GM21515 (cell line): ENCODE data around the gene NDRG3.
A peak's percentile ranks its signal among the peaks of the same experiment; 100 is the strongest.
"Not testable (repeated sequence)": the region's sequence is repeated elsewhere in the genome, so short reads cannot be mapped to it uniquely, and the experiment has no call there.

Experiments used
- ATAC-seq: cut with Tn5 transposase; IDR thresholded peaks from one replicate; pipeline ENCODE4 v1.9.1; 2021; ENCODE audit not compliant: unreplicated experiment

NDRG3 gene

DNA sequence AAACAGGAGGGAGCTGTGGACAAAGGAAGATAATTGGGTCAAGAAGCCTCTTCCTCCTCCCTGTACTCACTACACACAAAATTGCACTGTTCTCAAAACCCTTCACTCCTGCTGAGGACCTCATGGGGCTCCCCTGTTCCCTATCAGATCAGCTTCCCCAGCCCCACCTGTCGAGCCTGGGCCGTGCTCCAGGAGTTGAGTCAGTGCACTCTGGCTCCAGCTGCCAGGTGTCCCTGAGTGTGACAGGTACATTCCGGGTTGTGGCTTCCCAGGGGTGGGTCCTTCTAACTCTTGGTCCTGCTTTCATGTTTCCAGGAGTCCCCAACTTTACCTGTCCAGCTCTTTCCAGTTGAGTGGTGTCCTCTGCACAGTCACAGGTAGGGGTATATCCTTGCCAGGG lies 131.9 kb downstream of the NDRG3 start:
- no peak for ATAC-seq

DNA sequence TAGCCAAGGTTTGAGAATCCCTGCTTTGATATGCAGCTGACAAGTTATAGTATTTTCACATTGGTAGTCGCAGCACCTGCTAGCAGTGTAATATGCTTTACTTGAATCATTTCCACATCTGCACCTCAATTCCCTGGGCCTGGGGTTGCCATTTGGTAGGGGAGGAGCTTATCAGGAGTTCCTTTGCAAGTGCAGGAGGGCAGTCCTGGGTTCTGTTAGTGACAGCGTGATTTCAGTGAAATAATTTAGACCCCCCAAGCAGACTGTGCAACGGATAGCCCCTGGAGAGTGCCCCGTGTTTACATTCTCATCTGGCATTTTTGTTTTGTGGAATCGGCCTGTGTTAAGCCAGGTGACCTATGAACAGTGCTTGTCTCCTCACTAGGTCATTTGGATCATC lies 134.3 kb downstream of the NDRG3 start:
- ATAC-seq, result no peak

DNA sequence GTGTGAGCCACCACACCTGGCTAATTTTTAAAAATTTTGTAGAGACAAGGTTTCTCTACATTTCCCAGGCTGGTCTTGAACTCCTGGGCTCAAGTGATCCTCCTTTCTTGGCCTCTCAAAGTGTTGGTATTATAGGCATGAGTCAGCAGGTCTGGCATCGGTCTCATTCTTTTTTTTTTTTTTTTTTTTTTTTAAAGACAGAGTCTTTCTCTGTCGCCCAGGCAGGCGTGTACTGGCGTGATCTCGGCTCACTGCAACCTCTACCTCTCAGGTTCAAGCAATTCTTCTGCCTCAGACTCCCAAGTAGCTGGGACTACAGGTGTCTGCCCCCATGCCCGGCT lies 137.5 kb downstream of the NDRG3 start:
- ATAC-seq, result not testable (repeated sequence)

DNA sequence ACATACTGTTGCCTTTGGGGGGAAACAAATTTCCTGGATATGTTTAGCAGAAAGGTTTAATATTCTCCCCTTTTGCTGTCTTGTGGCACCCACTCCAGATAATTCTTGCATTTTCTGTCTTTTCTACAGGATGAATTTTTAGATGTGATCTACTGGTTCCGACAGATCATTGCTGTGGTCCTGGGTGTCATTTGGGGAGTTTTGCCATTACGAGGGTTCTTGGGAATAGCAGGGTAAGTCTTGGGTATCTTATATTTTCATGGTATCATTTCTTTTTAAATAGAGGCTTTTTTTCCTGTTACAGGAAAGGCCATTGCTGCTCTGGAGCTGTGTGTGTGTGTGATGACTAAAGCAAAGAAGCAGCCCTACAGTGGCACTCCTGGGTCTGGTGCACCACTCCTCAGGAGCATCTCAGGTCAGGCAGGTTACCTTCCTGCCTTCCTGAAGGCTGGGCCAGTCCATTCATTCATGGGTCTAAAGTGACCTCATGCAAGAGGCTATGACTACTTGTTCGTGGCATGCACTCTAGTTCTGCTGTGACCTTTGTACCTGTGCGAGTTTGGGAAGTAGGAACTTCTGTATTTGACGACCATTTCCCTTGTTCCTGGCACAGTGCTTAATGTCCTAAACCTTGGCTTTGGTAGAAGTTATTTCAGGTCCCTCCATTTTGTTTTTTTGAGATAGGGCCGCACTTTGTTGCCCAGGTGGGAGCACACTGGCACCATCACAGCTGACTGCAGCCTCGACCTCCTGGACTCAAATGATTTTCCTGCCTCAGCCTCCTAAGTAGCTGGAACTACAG lies 138.1 kb downstream of the NDRG3 start:
- no peak for ATAC-seq

DNA sequence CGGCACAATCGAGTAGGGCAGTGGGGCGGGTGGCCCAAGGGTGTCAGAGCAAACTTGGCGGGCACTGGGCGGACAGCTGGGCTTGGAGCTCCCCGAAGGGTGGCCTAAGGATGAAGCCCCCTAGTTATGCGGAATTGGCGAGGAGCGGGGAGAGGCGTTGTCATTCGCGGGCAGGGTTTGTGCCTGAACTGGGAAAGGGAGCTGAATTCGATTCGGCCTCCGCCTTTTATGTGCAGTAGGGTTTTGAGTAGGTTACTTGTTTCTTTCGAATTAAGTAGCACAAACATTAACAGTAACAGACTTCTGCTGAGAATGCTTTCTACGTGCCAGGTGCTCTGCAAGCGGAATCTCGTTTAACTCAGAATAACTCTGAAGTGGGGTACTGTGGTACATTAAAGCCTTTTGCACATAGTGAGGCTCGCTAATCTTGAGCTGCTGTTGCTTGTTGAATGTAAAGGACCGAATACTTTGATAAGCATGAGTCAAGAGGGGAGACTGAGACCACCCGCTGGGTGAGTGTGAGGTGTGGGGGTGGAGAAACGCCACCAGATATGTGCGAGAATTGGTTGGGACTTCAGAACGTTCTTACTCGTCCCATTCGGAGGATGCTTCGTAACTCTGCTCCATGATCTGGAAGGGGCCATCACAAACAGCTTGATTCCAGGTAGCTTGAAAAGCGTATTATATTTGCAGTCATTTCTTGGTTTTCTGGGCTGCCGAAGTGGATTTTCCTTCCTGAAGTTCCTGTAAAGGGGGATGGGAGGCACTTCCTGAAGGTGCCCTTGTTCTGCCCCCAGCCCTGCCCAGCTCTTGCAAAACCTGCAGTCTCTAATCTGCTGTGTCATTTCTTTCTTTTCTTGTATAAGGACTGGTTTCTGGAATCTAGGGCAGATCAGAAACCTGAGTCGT lies 139.5 kb downstream of the NDRG3 start:
- ATAC-seq, result peak; percentile 14

DNA sequence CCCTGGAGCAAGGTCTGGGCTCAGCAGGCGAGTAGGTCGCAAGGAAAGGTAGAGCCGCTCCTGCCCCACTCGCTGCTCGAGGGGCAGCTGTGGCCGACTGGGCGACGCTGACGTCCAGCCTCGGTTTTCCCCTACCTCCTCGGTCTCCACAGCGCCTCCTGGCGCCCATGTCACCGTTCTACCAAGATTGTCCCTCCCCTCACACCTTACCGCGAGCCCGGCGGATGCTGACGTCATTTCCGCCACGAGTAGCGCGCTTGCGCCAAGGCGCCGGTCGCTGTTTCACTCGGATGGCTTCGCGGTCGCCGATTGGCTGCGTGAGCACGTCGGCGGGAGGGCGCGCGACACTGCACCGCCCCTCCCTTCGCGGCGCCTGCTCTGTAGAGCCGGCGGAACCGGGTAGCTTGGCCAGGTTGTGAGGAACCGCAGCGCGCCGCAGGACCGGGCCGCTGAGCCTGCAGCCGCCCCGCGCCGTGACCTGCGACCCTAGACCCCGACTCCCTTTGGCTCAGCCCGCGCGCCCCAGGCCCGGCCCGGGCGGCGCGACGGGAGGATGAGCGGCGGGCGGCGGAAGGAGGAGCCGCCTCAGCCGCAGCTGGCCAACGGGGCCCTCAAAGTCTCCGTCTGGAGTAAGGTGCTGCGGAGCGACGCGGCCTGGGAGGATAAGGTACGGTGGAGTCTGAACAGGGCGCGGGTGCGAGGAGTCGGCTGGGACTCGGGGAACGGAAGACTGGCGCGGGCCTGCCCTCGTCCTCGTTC lies 140.3 kb downstream of the NDRG3 start, which contains the start of gene RAB5IF:
TSS of gene RAB5IF (plus strand) at position 381 of the 759 bp plus-strand sequence. CDS start at position 554, 173 bp downstream.
- ATAC-seq, result peak; percentile 78

DNA sequence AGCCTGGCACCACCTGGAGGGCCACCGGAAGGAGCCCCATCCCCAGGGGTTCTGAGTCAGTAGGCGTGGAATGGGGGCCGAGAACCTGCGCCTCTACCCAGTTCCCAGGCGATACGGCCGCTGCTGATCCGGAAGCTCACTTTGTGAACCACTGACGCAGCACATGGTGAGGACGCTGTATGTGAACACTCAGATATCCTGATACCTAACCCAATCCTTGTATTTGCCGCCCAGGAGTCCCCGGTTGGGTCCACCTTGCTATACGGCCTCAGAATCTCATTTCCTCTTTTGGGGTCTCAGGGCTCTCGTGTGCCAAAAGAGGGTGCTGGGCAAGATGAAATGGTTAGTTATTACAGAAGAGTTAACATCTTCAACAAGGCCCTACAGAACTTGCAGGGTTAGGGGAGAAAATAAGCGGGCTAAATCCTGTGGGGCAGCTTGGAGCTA lies 140.9 kb downstream of the NDRG3 start:
- peak; percentile 27 for ATAC-seq
